ENCODE measurements around the gene CHST8.
"Not testable (repeated sequence)": the region's sequence is repeated elsewhere in the genome, so short reads cannot be mapped to it uniquely, and the experiment has no call there.

GRCh38 chr19:33605803-33606295, 15.9 kb upstream of the CHST8 start:
- not testable (repeated sequence) for TF ChIP-seq CTCF (conservative IDR thresholded peaks at IDR 0.05; ENCODE audit: low read length); EZH2phosphoT487 (IDR thresholded peaks at IDR 0.05; ENCODE audit: borderline replicate concordance)

Data from Loucy (cell line).